Naive thymus-derived CD8-positive, alpha-beta T cell (primary cell): ENCODE results near the gene MACF1. TPM values are rescaled to one million over a fixed set of nuclear protein-coding genes. Genes with fewer than 3 reads are reported as not detected.
"Not testable (repeated sequence)": the region's sequence is repeated elsewhere in the genome, so short reads cannot be mapped to it uniquely, and the experiment has no call there.

Source experiments
- ATAC-seq, 2 donors: fragments of 150-1000 bp; cut with Tn5 transposase in 1 of 2; sonication (Bioruptor Pico), chemical (Tn5 transposase) in 1 of 2; 1 replicate in 1 of 2; 2 replicates in 1 of 2; pipeline ENCODE4 v1.10.0; 2021; ENCODE audit warnings: mild to moderate bottlenecking in 2 of 2, moderate library complexity in 2 of 2
- POLR2A ChIA-PET: fragments of 350-600 bp; sonication (Branson Sonifier 250); formaldehyde crosslinking; loops from one replicate; lab custom pipeline; 2021; ENCODE audit warnings: antibody characterized with exemption; lab: Charles Lee
- DNase-seq, 10 donors: peaks; one replicate each; pipeline versions ENCODE4 v3.0.0 to v3.0.0-alpha.2; 2020 to 2022
- H3K27ac Mint-ChIP-seq, 10 donors: one replicate each; pipeline ENCODE4 v1.8.0; 2020 to 2022; ENCODE audit warnings: mild to moderate bottlenecking in 10 of 10, mixed read lengths in 10 of 10, moderate library complexity in 4 of 10, inconsistent platforms in 1 of 10
- H3K27me3 Mint-ChIP-seq, 5 donors: one replicate each; pipeline ENCODE4 v1.8.0; 2021 to 2022; ENCODE audit warnings: mixed read lengths in 5 of 5
- H3K36me3 Mint-ChIP-seq, 3 donors: one replicate each; pipeline ENCODE4 v1.8.0; 2020 to 2022; ENCODE audit warnings: mixed read lengths in 3 of 3, mild to moderate bottlenecking in 2 of 3, inconsistent platforms in 1 of 3
- H3K4me1 Mint-ChIP-seq, 4 donors: one replicate each; pipeline ENCODE4 v1.8.0; 2021 to 2022; ENCODE audit warnings: mixed read lengths in 4 of 4
- H3K4me3 Mint-ChIP-seq, 10 donors: one replicate each; pipeline ENCODE4 v1.8.0; 2020 to 2022; ENCODE audit warnings: mild to moderate bottlenecking in 10 of 10, mixed read lengths in 10 of 10, moderate library complexity in 6 of 10, inconsistent platforms in 1 of 10
- H3K9me3 Mint-ChIP-seq, 9 donors: one replicate each; pipeline ENCODE4 v1.8.0; 2020 to 2022; ENCODE audit warnings: mixed read lengths in 9 of 9, mild to moderate bottlenecking in 3 of 9, inconsistent platforms in 1 of 9, moderate library complexity in 1 of 9
- polyA plus RNA-seq, 3 donors: library from polyadenylated mRNA; unstranded; fragments of 300-500 nt; fragmentation: Illumina TruSeq; gene quantifications; one replicate each; pipeline ENCODE4 v1.2.3, GENCODE V29; 2021
- total RNA-seq, 8 experiments: library from RNA in 2 of 8; stranded (reverse) in 2 of 8; gene quantifications; one replicate each; pipeline ENCODE4 v1.2.3 and lab custom pipeline; 2021 to 2026

MACF1 gene
- total and polyA plus RNA-seq, 5 experiments from 2014 or later, result 13.4 to 222 (median 60.8) TPM

GRCh38 chr1:39515131-39516086 lies 310.9 kb downstream of the MACF1 start:
- peak overlapping the region in 8 of 10 donors; percentile 24 to 71 (median 38) for H3K4me3 Mint-ChIP-seq

GRCh38 chr1:39516841-39517240 lies 312.3 kb downstream of the MACF1 start:
- peak overlapping the region in 2 of 10 donors; percentile 30 to 43 for H3K4me3 Mint-ChIP-seq
- H3K4me1 Mint-ChIP-seq, H3K36me3 Mint-ChIP-seq, POLR2A ChIA-PET, H3K9me3 Mint-ChIP-seq, H3K27ac Mint-ChIP-seq, DNase-seq, H3K27me3 Mint-ChIP-seq, ATAC-seq: not testable (repeated sequence)

More at GRCh38 chr1:39515131-39516086, 310.9 kb downstream of the MACF1 start:
- H3K27ac Mint-ChIP-seq, H3K27me3 Mint-ChIP-seq, H3K9me3 Mint-ChIP-seq, H3K4me1 Mint-ChIP-seq, POLR2A ChIA-PET, H3K36me3 Mint-ChIP-seq: not testable (repeated sequence)
- ATAC-seq, result peak; percentile 50 to 67
- DNase-seq, result peak in 2 of 10 donors; percentile 38 to 48

GRCh38 chr1:39517936-39518335 lies 313.4 kb downstream of the MACF1 start:
- POLR2A ChIA-PET, H3K36me3 Mint-ChIP-seq, H3K9me3 Mint-ChIP-seq, H3K27me3 Mint-ChIP-seq, DNase-seq, H3K4me3 Mint-ChIP-seq, H3K4me1 Mint-ChIP-seq, ATAC-seq, H3K27ac Mint-ChIP-seq: not testable (repeated sequence)

- H3K4me3 Mint-ChIP-seq, H3K36me3 Mint-ChIP-seq, ATAC-seq, DNase-seq, H3K27me3 Mint-ChIP-seq, POLR2A ChIA-PET, H3K9me3 Mint-ChIP-seq, H3K4me1 Mint-ChIP-seq: not testable (repeated sequence)
- H3K27ac Mint-ChIP-seq, result peak overlapping the region in 1 of 10 donors; percentile 20
Measured at GRCh38 chr1:39519376-39519775, 314.9 kb downstream of the MACF1 start.

- H3K4me1 Mint-ChIP-seq, result peaks cover 2 to 19% (median 11%) of the 10 kb centered on the region in 4 donors
- ATAC-seq, POLR2A ChIA-PET, H3K27ac Mint-ChIP-seq, H3K27me3 Mint-ChIP-seq, H3K36me3 Mint-ChIP-seq, DNase-seq, H3K9me3 Mint-ChIP-seq, H3K4me3 Mint-ChIP-seq: not testable (repeated sequence)
Measured at GRCh38 chr1:39522221-39522620, 317.7 kb downstream of the MACF1 start.

GRCh38 chr1:39522661-39523567 lies 318.4 kb downstream of the MACF1 start:
- peak overlapping the region in 1 of 10 donors; percentile 70 for H3K27ac Mint-ChIP-seq
- H3K9me3 Mint-ChIP-seq, result no peaks in the 10 kb centered on the region
- DNase-seq (no peak), ATAC-seq (no peak)
- H3K4me1 Mint-ChIP-seq, result peaks cover 2 to 19% (median 11%) of the 10 kb centered on the region in 4 donors
- POLR2A ChIA-PET, result no interaction called here
- no peaks in the 10 kb centered on the region for H3K27me3 Mint-ChIP-seq
- H3K36me3 Mint-ChIP-seq, result peaks cover 0 to 6% (median 4%) of the 10 kb centered on the region in 3 donors
- no peak overlapping the region for H3K4me3 Mint-ChIP-seq

- Mint-ChIP-seq H3K27ac (peak overlapping the region in 6 of 10 donors; percentile 4 to 83 (median 56)), H3K4me3 (peak overlapping the region in 1 of 10 donors; percentile 53), H3K36me3 (peaks cover 0 to 18% (median 6%) of the 10 kb centered on the region in 3 donors), H3K27me3 (no peaks in the 10 kb centered on the region), H3K4me1 (peaks cover 2 to 19% (median 11%) of the 10 kb centered on the region in 4 donors), H3K9me3 (no peaks in the 10 kb centered on the region)
- POLR2A ChIA-PET, result no interaction called here
- ATAC-seq (no peak), DNase-seq (no peak)
Measured at GRCh38 chr1:39524171-39524570, 319.7 kb downstream of the MACF1 start.

GRCh38 chr1:39524591-39525365 lies 320.3 kb downstream of the MACF1 start:
- H3K27ac Mint-ChIP-seq, result peak overlapping the region in 2 of 10 donors; percentile 43 to 83
- peaks cover 0 to 23% (median 6%) of the 10 kb centered on the region in 3 donors for H3K36me3 Mint-ChIP-seq
- POLR2A ChIA-PET, result no interaction called here
- H3K27me3 Mint-ChIP-seq, result no peaks in the 10 kb centered on the region
- DNase-seq (no peak), ATAC-seq (no peak)
- peaks cover 2 to 19% (median 11%) of the 10 kb centered on the region in 4 donors for H3K4me1 Mint-ChIP-seq
- peaks cover 0 to under 1% (median 0%) of the 10 kb centered on the region in 9 donors for H3K9me3 Mint-ChIP-seq
- peak overlapping the region in 1 of 10 donors; percentile 53 for H3K4me3 Mint-ChIP-seq

- Mint-ChIP-seq H3K4me3 (peak overlapping the region in 1 of 10 donors; percentile 64), H3K9me3 (peaks cover 0 to 1% (median 0%) of the 10 kb centered on the region in 9 donors), H3K36me3 (peaks cover 0 to 31% (median 6%) of the 10 kb centered on the region in 3 donors), H3K27me3 (no peaks in the 10 kb centered on the region), H3K4me1 (peaks cover 2 to 19% (median 11%) of the 10 kb centered on the region in 4 donors), H3K27ac (peak overlapping the region in 7 of 10 donors; percentile 19 to 93 (median 65))
- POLR2A ChIA-PET, result no interaction called here
- DNase-seq (peak in 4 of 10 donors; percentile 17 to 61 (median 26)), ATAC-seq (peak; percentile 54 to 71)
Measured at GRCh38 chr1:39525366-39526165, 321.1 kb downstream of the MACF1 start.

- no peak for ATAC-seq
- Mint-ChIP-seq H3K9me3 (peaks cover 0 to 1% (median 0%) of the 10 kb centered on the region in 9 donors), H3K4me3 (no peak overlapping the region), H3K36me3 (peaks cover 0 to 40% (median 6%) of the 10 kb centered on the region in 3 donors), H3K27me3 (no peaks in the 10 kb centered on the region), H3K4me1 (peaks cover 2 to 19% (median 11%) of the 10 kb centered on the region in 4 donors), H3K27ac (peak overlapping the region in 1 of 10 donors; percentile 73)
- no peak for DNase-seq
- POLR2A ChIA-PET, result no interaction called here
Measured at GRCh38 chr1:39526466-39527189, 322.1 kb downstream of the MACF1 start.

- DNase-seq, ATAC-seq, POLR2A ChIA-PET, H3K27me3 Mint-ChIP-seq, H3K9me3 Mint-ChIP-seq, H3K4me3 Mint-ChIP-seq, H3K27ac Mint-ChIP-seq: not testable (repeated sequence)
- Mint-ChIP-seq H3K36me3 (peaks cover 0 to 43% (median 11%) of the 10 kb centered on the region in 3 donors), H3K4me1 (peaks cover 2 to 19% (median 11%) of the 10 kb centered on the region in 4 donors)
Measured at GRCh38 chr1:39527190-39527579, 322.7 kb downstream of the MACF1 start.
